Choroid plexus epithelial cell (primary cell): ENCODE data around the gene SUPT16H.
A peak's percentile ranks its signal among the peaks of the same experiment; 100 is the strongest.

Source experiments
- DNase-seq: peaks from one replicate; pipeline ENCODE4 v3.0.0-alpha.2; 2010; ENCODE audit warnings: low read depth
- H3K4me3 ChIP-seq: 2 replicates; pipeline ENCODE4 v1.5.1; 2011; ENCODE audit warnings: low read depth, mild to moderate bottlenecking, control low read depth, low read length, moderate library complexity
- TF ChIP-seq, protein P1 (sequence below): conservative IDR thresholded peaks from 2 replicates; pipeline ENCODE4 v1.5.1; 2011; ENCODE audit warnings: low read depth, mild to moderate bottlenecking, control low read depth, inconsistent platforms, low read length, moderate library complexity

SUPT16H gene

DNA sequence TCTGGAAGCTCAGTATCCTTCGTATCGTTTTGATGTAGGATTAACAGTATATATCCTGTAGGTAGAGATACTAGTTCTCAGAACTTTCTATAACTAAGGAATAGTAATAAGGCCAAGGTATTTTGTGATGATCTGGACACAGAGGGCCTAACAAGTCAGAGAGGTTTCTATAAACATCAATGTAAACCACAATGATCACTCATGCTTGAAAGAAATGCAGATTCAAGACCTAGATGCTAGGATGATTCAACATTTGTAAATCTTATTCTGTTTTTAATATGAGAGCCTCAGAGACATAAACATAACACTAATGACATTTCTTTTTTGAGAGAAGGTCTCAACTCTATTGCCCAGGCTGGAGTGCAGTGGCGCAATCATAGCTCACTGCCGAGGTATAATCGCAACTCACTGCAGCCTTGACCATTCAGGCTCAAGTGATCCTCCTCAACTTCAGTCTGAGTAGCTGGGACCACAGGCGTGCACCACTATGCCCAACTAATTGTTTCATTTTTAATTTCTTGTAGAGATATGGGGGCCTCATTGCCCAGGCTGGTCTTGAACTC lies 16.2 kb downstream of the SUPT16H start:
- no peak for DNase-seq
- TF ChIP-seq, protein P1, sequence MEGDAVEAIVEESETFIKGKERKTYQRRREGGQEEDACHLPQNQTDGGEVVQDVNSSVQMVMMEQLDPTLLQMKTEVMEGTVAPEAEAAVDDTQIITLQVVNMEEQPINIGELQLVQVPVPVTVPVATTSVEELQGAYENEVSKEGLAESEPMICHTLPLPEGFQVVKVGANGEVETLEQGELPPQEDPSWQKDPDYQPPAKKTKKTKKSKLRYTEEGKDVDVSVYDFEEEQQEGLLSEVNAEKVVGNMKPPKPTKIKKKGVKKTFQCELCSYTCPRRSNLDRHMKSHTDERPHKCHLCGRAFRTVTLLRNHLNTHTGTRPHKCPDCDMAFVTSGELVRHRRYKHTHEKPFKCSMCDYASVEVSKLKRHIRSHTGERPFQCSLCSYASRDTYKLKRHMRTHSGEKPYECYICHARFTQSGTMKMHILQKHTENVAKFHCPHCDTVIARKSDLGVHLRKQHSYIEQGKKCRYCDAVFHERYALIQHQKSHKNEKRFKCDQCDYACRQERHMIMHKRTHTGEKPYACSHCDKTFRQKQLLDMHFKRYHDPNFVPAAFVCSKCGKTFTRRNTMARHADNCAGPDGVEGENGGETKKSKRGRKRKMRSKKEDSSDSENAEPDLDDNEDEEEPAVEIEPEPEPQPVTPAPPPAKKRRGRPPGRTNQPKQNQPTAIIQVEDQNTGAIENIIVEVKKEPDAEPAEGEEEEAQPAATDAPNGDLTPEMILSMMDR, result no peak
- no peak overlapping the region for H3K4me3 ChIP-seq

DNA sequence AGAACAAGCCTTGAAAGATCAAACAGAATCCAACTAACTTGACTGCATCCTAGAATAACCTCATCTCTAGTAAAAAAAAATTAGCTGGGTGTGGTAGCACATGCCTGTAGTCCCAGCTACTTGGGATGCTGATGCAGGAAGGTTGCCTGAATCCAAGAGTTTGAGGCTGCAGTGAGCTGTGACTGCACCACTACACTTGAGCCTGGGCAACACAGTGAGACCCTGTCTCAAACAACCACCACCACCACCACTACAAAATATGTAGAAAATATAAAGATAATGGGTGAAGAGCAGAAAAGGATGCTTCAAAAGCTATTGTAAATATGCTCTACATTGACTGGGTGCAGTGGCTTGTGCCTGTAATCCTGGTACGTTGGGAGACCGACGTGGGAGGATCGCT lies 27.3 kb downstream of the SUPT16H start:
- no peak for DNase-seq
- TF ChIP-seq, protein P1, result no peak
- H3K4me3 ChIP-seq, result no peak overlapping the region

DNA sequence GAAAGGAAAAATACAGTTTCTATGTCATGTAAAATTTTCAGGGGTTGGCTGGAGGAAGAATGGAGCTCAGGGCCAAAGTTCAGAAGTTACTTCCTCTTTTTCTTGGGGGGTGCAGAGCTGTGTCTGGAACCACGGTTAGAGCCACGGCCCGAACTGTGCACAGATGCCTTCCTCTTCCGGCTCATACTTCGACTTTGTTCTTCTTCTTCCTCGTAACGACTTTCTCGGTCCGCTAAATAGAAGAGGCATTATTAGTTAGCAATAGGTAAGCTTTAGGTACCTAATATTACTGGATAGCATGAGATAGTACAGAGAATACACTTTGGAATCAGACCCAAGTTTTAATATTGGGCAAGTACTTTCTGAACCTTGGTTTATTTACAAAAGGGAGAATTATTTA lies 31.2 kb downstream of the SUPT16H start:
- H3K4me3 ChIP-seq, result no peak overlapping the region
- no peak for DNase-seq
- TF ChIP-seq, protein P1, result no peak

DNA sequence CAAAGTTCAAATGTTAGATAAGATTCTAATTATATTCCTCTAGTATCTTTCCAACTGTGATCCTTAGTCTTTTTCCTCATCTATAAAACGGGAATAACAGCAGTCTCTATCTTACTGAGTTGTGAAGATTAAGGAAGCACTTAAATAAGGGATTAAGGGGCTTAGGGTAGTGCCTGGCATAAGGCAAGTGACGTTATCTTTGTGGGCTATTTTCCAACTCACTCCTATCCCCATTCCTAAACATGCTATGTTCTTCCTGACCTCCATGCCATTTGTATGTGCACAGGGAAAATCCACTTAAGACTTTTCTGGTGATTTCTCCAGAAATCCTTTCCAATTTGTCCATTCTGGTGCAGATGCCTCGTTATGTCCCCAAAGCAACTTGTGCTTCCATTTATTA lies 33.3 kb downstream of the SUPT16H start:
- no peak for DNase-seq
- TF ChIP-seq, protein P1, result no peak

DNA sequence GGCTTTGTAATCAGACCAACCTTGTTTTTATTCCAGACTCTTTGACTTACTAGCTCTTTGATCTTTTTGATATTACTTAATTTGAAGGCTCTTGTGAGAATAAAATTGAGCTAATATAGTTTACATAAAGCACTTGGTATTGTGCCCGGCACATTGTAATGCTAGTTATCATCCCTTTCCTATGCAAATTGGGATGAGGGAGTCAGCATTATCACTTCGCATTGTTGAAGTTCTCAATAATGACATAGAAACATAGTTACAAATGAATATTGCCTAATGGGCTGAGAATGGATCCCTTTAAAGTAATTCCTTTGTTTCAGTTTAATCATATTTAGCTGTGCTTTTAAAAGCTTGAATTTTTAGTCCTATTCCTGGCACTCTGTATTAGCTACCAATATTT lies 36.6 kb downstream of the SUPT16H start:
- TF ChIP-seq, protein P1, result no peak

More for the DNA sequence above, 33.3 kb downstream of the SUPT16H start:
- no peak overlapping the region for H3K4me3 ChIP-seq

DNA sequence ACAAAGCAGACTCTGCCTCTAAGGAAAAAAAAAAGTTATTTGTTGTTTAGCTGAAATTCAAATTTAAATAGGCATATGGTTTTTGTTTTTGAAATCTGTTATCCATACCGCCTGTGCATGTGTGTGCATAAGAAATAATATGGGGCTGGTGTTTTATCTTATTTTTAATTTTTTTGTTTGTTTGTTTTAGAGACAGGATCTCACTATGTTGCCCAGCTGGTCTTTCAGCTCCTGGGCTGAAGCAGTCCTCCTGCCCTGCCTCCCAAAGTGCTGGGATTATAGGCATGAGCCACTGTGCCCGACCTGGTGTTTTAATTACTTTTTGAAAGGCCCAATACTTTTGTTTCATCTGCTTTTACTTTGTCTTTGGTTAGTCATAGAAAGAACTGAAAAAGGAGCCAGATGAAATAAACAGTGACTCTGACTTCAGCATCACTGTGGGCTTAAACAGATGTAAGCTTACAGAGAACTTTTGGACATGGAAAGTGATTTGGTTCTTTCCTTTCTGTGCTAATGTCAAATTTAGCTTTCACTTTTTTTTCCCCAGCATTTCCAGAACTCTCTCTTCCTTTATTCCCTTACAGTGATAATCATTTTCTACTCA lies 37.2 kb downstream of the SUPT16H start:
- peak; percentile 12 for DNase-seq
- no peak overlapping the region for H3K4me3 ChIP-seq

More for the DNA sequence above, 36.6 kb downstream of the SUPT16H start:
- no peak overlapping the region for H3K4me3 ChIP-seq
- DNase-seq, result no peak

More for the DNA sequence above, 37.2 kb downstream of the SUPT16H start:
- TF ChIP-seq, protein P1, result no peak
